CD1c-positive myeloid dendritic cell (primary cell): ENCODE measurements around the gene LGALS3.

Source experiments
- DNase-seq: peaks from one replicate; pipeline ENCODE4 v3.0.0-alpha.2; 2016; ENCODE audit errors: extremely low spot score

The LGALS3 gene

GRCh38 chr14:55114720-55115119, 14.3 kb upstream of the LGALS3 start:
- DNase-seq = no peak

- DNase-seq = no peak
Observed at GRCh38 chr14:55115460-55115859, 13.6 kb upstream of the LGALS3 start.

- no peak for DNase-seq
Observed at GRCh38 chr14:55115861-55116245, 13.2 kb upstream of the LGALS3 start.

- DNase-seq = no peak
Observed at GRCh38 chr14:55116246-55117030, 12.6 kb upstream of the LGALS3 start.

GRCh38 chr14:55117803-55118441, 11.1 kb upstream of the LGALS3 start:
- DNase-seq = peak; percentile 87

- no peak for DNase-seq
Observed at GRCh38 chr14:55118761-55119160, 10.3 kb upstream of the LGALS3 start.

- peak; percentile 65 for DNase-seq
Observed at GRCh38 chr14:55120571-55121495, 8.2 kb upstream of the LGALS3 start.

- DNase-seq = no peak
Observed at GRCh38 chr14:55121628-55122439, 7.2 kb upstream of the LGALS3 start.

- DNase-seq = no peak
Observed at GRCh38 chr14:55122440-55122986, 6.5 kb upstream of the LGALS3 start.

GRCh38 chr14:55123101-55123500, 6.0 kb upstream of the LGALS3 start:
- DNase-seq = peak; percentile 85

- no peak for DNase-seq
Observed at GRCh38 chr14:55123852-55124639, 5.0 kb upstream of the LGALS3 start.

GRCh38 chr14:55124774-55125386, 4.2 kb upstream of the LGALS3 start:
- no peak for DNase-seq

GRCh38 chr14:55125403-55125802, 3.6 kb upstream of the LGALS3 start:
- peak; percentile 91 for DNase-seq

GRCh38 chr14:55126034-55126433, 3.0 kb upstream of the LGALS3 start:
- DNase-seq = peak; percentile 60

GRCh38 chr14:55126932-55127459, 2.1 kb upstream of the LGALS3 start:
- DNase-seq = peak; percentile 70

- DNase-seq = peak; percentile 28
Observed at GRCh38 chr14:55127460-55127951, 1.5 kb upstream of the LGALS3 start.

GRCh38 chr14:55128386-55129085, 516 bp upstream of the LGALS3 start:
- peak; percentile 50 for DNase-seq

GRCh38 chr14:55129428-55130195, 560 bp downstream of the LGALS3 start:
- DNase-seq = peak; percentile 82
